Measurements from ENCODE around the gene FCER1A. TPM values are rescaled to one million over a fixed set of nuclear protein-coding genes. Genes with fewer than 3 reads are reported as not detected.

The FCER1A gene
- total and polyA plus RNA-seq, 2 experiments from 2014 or later, result 0.27 TPM; not detected in 1

DNA sequence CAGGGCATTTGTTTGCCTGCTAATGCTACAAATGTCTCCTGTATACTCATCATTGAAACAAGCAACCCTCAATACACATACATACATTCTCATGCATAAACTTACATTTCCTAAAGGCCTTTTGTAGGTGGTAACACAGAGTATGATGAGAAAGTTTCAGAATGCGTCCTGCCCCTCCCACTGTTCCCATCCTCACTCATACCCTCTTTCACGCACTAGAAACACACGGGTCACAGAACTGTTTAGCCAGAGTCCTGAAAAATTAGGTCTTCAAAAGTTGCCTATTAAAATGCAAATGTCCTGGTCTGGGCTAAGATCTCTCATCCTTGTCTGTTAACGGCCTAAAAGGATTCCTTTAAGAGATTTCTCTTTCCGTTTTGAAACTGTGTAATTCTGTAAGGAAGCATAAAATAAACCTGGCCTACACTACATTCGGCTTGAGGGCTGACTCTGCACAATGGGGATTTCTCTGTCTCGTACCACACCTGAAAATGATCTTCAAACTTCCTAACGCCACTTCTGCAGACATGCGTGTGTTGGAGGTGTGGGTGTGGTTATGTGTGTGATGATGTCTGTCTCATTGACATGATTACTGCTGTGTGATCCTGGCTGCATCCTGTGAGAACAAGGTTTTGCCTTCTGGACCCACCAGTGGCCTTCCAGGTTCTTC is 5.3 kb upstream of the FCER1A start:
- Histone ChIP-seq H3K36me3 (no peaks in the 10 kb centered on the region), H3K9me3 (ENCODE audit: low read depth) (no peaks in the 10 kb centered on the region), H3K4me1 (ENCODE audit: low read depth) (peaks cover 14% of the 10 kb centered on the region), H3K27ac (no peak overlapping the region), H3K4me3 (no peak overlapping the region), H3K27me3 (no peaks in the 10 kb centered on the region)
- TF ChIP-seq, protein P1, sequence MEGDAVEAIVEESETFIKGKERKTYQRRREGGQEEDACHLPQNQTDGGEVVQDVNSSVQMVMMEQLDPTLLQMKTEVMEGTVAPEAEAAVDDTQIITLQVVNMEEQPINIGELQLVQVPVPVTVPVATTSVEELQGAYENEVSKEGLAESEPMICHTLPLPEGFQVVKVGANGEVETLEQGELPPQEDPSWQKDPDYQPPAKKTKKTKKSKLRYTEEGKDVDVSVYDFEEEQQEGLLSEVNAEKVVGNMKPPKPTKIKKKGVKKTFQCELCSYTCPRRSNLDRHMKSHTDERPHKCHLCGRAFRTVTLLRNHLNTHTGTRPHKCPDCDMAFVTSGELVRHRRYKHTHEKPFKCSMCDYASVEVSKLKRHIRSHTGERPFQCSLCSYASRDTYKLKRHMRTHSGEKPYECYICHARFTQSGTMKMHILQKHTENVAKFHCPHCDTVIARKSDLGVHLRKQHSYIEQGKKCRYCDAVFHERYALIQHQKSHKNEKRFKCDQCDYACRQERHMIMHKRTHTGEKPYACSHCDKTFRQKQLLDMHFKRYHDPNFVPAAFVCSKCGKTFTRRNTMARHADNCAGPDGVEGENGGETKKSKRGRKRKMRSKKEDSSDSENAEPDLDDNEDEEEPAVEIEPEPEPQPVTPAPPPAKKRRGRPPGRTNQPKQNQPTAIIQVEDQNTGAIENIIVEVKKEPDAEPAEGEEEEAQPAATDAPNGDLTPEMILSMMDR (IDR thresholded peaks at IDR 0.05; ENCODE audit: low read depth, low read length), result no peak
- DNase-seq (ENCODE audit: low read depth in 1 of 2, low spot score in 1 of 2), result no peak

DNA sequence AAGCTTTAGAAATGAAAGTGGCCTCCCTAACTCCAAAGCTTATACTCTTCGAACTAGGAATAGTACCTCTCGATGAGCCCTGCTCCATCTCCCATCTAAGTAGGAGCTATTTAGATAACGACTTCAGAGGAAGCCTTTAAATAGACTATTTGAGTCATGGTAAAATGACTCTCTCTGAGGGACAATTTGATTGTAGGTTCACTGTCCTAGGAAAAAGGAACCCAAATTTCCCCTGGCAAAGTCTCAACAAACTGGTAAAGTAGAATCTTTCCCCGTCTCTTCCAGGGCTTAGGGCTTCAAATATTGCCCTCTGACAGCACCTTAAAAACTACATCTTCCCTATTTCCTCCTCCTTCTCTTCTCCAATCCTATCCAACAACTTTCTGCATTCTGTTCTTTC is 2.0 kb upstream of the FCER1A start:
- TF ChIP-seq, protein P1 (IDR thresholded peaks at IDR 0.05; ENCODE audit: low read depth, low read length), result no peak
- Histone ChIP-seq H3K4me3 (peak overlapping the region; percentile 4), H3K4me1 (ENCODE audit: low read depth) (peaks cover 14% of the 10 kb centered on the region), H3K27ac (peak overlapping the region; percentile 57), H3K36me3 (no peaks in the 10 kb centered on the region), H3K9me3 (ENCODE audit: low read depth) (no peaks in the 10 kb centered on the region), H3K27me3 (no peaks in the 10 kb centered on the region)
- DNase-seq (ENCODE audit: low read depth in 1 of 2, low spot score in 1 of 2), result peak in 1 of 2 donors; percentile 45

DNA sequence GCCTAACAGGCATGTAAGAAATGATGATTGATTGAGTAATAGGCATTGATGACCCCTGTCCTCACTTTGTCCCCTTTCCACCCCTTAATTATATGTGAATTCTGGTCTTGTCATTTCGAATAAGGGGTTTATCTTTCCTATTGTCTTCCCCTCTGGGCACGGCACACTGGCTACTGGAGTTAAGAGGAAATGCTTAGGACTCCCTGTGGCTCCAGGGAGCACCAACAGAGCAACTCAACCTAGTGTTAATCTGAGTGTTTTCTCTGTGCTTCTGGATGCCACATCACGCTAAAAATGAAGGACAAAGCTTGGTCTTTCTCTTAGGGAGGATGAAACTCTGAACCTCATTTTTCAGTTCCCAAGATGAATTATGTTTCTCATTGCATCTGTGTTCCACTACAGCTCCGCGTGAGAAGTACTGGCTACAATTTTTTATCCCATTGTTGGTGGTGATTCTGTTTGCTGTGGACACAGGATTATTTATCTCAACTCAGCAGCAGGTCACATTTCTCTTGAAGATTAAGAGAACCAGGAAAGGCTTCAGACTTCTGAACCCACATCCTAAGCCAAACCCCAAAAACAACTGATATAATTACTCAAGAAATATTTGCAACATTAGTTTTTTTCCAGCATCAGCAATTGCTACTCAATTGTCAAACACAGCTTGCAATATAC is 5.3 kb downstream of the FCER1A start:
- Histone ChIP-seq H3K36me3 (no peaks in the 10 kb centered on the region), H3K4me3 (no peak overlapping the region), H3K4me1 (ENCODE audit: low read depth) (no peaks in the 10 kb centered on the region), H3K27ac (no peak overlapping the region), H3K27me3 (no peaks in the 10 kb centered on the region), H3K9me3 (ENCODE audit: low read depth) (no peaks in the 10 kb centered on the region)
- TF ChIP-seq, protein P1 (IDR thresholded peaks at IDR 0.05; ENCODE audit: low read depth, low read length), result no peak
- no peak for DNase-seq (ENCODE audit: low read depth in 1 of 2, low spot score in 1 of 2)

DNA sequence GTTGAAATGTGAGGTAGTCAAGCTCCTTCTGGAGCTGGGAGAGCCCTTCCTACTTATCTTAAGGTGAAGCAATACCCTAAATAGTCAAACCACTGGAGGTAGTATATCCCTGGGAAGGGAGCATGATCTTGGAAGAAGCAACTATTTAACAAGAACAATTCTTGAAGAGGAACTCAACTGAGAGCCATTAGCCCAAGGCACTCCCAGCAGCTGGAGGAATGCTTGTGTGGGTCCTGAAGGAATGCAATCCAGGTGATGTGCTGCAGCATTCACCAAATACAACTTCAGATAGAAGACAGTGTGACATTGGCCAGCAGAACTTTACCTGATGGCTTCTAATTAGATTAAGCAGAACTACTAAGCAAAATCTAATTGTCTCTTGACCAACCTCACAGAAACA is 9.5 kb downstream of the FCER1A start:
- Histone ChIP-seq H3K4me1 (ENCODE audit: low read depth) (no peaks in the 10 kb centered on the region), H3K4me3 (no peak overlapping the region), H3K9me3 (ENCODE audit: low read depth) (no peaks in the 10 kb centered on the region), H3K27me3 (no peaks in the 10 kb centered on the region), H3K27ac (no peak overlapping the region), H3K36me3 (no peaks in the 10 kb centered on the region)
- DNase-seq (ENCODE audit: low read depth in 1 of 2, low spot score in 1 of 2), result no peak
- TF ChIP-seq, protein P1 (IDR thresholded peaks at IDR 0.05; ENCODE audit: low read depth, low read length), result no peak

DNA sequence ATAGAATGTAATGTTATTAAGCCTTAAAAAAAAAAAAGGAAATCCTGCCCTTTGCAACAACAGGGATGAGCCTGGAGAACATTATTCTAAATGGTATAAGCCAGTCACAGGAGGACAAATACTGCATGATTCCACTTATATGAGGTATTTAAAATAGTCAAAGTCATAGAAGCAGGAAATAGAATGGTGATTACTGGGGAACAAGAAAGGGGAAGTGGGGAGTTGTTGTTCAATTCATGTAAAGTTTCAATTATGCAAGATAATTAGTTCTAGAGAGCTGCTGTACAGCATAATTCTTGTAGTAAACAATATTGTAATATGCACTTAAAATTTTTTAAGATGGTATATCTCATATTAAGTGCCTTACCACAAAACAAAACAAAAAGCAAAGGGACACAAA is 13.2 kb downstream of the FCER1A start:
- TF ChIP-seq, protein P1 (IDR thresholded peaks at IDR 0.05; ENCODE audit: low read depth, low read length), result no peak
- Histone ChIP-seq H3K4me3 (no peak overlapping the region), H3K4me1 (ENCODE audit: low read depth) (no peaks in the 10 kb centered on the region), H3K27me3 (no peaks in the 10 kb centered on the region), H3K9me3 (ENCODE audit: low read depth) (no peaks in the 10 kb centered on the region), H3K27ac (no peak overlapping the region), H3K36me3 (no peaks in the 10 kb centered on the region)
- DNase-seq (ENCODE audit: low read depth in 1 of 2, low spot score in 1 of 2), result no peak

All from cardiac muscle cell (in vitro differentiated cells and primary cell).